ENCODE data around the gene GRIK1.

- TF ChIP-seq CTCF (tag by site-specific recombination; IDR thresholded peaks at IDR 0.05) (no peak), ZFHX2 (tag by site-specific recombination; conservative IDR thresholded peaks at IDR 0.05) (no peak), ZNF530 (tag by site-specific recombination; IDR thresholded peaks at IDR 0.05; ENCODE audit: low read depth) (no peak), ZFP37 (tag by site-specific recombination; IDR thresholded peaks at IDR 0.05) (no peak), ZNF202 (tag by site-specific recombination; IDR thresholded peaks at IDR 0.05; ENCODE audit: borderline replicate concordance) (no peak), ATF2 (tag by site-specific recombination; IDR thresholded peaks at IDR 0.05; ENCODE audit: low read depth) (no peak), ZNF639 (tag by site-specific recombination; IDR thresholded peaks at IDR 0.05) (no peak), HOXA7 (CRISPR knock-in tag; IDR thresholded peaks at IDR 0.05; ENCODE audit: borderline replicate concordance) (no peak), MYNN (tag by site-specific recombination; IDR thresholded peaks at IDR 0.05; ENCODE audit: borderline replicate concordance) (no peak)
Observed at GRCh38 chr21:29649406-29649814, 290.4 kb downstream of the GRIK1 start.
